Ramos (cell line): ENCODE measurements around the gene FAM83D.
"Not testable (repeated sequence)": the region's sequence is repeated elsewhere in the genome, so short reads cannot be mapped to it uniquely, and the experiment has no call there.

Experiments used
- in situ Hi-C: fragments of 300-500 bp; cut with MboI; formaldehyde crosslinking; loops from one replicate; pipeline ENCODE4 v1.14.3; 2022; ENCODE audit warnings: low sequenced_read_pairs; ENCODE audit not compliant: unreplicated experiment

The FAM83D gene

DNA sequence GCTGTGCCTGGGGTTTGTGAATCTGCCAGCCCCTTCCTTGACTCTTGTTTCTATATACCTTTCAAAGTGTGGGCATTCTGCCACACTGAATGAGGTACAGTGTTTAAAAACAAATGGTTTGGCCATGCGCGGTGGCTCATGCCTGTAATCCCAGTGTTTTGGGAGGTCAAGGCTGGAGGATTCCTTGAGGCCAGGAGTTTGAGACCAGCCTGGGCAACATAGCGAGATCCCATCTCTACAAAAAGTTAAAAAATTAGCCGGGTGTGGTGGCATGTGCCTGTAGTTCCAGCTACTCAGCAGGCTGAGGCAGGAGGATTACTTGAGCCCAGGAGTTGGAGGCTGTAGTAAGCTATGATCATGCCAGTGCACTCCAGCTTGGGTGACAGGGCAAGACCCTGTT is 5.8 kb downstream of the FAM83D start:
- in situ Hi-C loops = no loop called here

DNA sequence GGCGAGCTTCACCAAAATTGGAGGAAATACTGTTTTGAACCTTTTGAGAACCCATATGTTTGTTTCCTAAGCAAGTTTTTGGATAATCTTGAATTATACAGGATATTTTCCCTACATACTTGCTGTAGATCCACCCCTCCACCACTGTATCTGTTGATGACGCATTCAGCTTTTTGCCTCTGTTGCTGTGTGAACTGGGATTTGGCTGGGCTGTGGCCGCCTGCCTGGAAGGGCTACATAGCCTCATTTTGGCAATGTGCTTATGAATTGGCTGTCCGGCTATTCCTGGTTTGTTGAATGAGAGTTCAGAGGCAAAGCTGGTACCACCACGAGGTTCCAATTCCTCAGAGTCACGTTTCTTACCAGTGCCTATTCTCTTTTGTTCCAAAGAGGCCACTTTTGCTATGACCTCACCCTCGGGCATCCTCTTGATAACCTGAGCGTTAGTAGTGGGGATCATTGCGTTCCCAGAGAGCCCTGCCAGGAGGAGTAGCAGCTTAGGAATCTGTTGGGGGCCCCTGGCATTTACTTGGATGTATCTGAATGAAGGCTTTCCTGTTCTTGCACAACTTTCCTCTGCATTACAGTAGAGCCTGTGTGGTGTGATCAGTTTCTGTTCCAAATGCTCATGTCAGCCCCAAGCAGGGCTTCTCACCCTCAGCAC is 6.4 kb downstream of the FAM83D start:
- in situ Hi-C loops = no loop called here

DNA sequence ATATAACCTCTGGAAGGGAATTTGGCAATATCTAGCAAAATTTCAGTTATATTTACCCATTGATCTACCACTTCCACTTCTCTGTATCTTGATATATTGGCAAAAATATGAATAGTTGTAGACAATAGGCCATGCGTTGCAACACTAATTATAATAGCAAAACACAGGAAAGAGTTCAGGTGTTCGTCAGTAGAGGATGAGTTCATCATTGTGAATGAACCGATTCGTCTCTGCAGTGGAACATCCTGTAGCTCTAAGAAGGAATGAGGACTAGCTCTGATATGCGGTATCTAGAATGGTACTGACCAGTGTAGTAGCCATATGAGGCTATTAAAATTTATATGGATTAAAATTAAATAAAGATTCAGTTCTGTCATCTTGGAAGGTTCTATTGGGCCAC is 8.3 kb downstream of the FAM83D start:
- in situ Hi-C loops = no loop called here

DNA sequence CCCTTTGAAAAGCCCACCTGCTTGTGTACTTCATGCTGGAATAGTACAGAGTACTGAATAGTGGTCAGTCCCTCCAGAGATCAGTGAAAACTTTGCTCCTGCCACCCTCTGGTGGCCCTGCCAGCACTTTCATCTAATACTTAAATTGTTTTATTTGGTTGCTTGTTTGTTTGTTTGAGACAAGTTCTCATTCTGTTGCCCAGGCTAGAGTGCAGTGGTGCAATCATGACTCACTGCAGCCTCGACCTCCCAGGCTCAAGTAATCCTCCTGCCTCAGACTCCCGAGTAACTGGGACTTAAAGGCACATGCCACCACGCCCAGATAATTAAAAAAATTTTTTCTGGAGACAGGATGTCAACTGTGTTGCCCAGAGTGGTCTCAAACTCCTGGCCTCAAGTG is 9.1 kb downstream of the FAM83D start:
- in situ Hi-C loops = no loop called here

DNA sequence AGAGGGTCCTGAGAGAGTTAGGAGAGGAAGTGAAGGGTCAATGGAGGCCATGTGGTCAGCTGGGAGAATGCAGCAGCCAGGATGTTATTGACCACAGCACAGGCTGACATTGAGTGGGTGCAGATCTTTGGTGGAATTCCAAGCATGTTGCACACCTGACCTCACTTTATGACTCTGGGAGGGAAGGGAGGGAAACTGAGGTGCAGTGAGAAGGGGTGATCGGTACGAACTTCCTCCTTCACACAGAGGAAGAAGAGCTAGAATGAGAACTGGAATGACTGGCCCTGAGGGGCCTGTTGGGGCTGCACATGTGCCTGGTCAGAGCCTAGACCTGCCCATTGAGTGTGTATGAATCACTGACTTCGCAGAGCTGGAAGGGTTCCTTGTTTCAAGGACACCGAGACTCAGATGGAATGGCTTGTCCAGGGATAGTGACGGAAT is 9.8 kb downstream of the FAM83D start:
- in situ Hi-C loops = no loop called here

DNA sequence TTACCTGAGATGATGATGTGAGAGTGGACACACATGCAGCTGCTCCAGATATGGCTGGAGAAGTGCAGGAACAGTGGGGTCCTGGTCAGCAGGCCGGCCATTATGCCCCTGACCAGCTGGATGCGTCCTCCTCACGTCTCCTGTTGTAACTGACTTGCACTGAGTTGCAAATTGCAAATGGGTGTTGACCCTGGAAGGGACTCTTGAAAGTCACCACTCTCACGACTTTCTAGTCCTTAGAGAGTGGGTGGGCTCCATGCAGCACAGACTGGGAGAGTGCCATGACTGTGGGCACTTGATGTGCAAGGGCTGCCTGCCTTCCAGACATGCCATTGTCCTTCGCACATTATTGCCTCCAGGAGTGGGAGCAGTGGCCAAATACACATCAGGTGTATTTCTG is 10.8 kb downstream of the FAM83D start:
- in situ Hi-C loops = no loop called here

DNA sequence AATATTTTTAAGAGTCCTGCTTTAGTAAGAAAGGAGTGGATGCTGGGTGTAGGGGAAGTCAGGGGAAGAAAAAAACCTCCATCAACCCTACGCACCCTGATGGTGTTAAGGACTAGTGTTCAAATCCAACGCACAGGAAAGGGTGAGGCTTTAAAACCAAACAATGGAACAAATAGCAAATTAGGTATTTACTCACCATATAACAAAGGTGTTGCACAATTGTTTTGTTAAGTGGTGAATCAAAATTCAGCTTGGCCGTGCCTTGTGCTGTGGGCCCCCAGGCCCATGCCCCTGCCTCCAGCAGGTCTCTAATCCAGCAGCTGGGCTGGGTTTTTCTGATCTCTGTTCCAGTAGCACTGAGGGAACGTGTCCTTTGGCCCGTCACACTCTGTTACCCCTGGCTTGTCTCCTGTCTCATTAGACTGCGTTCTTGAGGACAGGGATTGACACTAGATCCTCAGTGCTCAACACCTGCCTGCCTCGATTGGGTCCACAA is 11.8 kb downstream of the FAM83D start:
- in situ Hi-C loops = no loop called here

DNA sequence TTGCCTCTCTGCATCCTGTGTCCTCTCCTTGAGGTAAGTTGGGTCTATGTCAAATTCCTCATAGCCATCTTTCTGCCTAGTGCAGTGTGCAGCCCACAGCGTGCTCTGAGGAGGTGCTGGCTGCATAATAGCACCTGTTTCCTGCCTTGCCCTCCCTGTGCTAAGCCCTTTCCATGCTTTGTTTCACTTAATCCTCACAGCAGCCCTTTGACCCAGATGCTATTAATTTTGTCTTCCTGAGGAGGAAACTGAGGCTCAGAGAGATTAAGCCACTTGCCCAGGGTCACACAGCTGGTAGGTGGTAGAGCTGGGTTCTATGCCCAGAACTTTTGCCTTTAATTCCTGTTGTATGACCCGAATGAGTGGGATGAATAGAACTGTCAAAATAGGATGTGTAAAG is 13.5 kb downstream of the FAM83D start:
- in situ Hi-C loops = no loop called here

DNA sequence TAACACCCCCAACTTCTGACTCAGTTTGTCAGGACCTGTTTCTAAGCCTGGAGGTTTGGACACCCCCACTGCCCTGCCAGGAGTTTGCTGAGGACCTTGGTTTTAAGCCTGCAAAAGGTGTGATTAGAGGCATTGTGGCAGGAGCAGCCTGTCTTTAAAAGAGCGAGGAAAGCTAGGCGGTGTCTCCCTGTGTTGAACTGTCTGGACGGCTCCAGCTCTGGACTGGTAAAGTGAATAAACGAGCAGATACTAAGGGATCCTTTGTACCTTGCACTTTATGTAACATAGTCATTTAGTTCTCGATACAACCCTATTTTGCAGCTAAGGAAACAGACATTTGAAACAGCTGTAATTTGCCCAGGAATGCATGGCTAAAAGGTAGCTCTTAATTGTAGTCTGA is 14.4 kb downstream of the FAM83D start:
- in situ Hi-C loops = no loop called here

DNA sequence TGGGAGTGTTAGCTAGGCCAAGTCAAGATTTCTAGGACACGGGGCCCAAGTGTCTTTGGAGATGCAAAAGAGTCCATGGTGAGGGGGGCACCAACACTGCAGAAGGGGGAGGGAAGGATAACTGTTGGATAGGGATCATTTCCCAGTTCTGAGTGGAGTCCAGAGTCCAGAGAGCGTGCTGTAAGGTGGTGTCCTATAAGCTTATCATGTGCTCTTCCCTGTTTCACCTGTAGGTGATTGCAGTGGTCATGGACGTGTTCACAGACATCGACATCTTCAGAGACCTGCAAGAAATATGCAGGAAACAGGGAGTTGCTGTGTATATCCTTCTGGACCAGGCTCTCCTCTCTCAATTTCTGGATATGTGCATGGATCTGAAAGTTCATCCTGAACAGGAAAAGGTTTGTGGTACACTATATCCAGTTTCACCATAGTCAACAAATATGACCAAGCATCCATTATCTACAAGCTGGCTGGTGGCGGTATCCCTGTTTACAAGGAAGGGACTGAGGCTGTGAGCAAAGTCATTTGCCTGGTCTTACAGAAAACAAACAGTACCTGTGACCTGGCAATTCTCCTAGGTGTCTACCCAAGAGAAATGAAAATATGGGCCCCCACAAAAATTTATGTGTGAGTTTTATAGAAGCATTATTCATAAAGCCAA is 15.6 kb downstream of the FAM83D start:
- in situ Hi-C loops = no loop called here

DNA sequence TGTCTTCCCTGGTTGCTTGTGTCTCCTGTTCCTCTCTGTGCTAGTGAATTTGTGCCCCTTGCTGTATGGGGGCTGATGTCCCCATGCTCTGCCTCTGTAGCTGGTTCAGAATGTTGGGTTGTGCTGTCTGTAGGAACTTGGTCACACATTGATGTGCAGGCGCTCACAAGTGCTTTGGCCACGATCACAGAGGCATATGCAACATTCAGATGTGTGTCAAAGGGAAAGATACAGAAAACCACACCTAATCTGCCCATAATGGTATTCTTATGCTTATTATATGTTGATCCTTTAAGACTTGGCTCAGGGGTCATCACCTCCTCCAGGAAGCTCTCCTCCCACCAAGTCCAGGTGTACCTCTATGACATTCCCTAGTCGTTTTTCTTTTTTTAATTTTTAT is 18.8 kb downstream of the FAM83D start:
- in situ Hi-C loops = no loop called here

DNA sequence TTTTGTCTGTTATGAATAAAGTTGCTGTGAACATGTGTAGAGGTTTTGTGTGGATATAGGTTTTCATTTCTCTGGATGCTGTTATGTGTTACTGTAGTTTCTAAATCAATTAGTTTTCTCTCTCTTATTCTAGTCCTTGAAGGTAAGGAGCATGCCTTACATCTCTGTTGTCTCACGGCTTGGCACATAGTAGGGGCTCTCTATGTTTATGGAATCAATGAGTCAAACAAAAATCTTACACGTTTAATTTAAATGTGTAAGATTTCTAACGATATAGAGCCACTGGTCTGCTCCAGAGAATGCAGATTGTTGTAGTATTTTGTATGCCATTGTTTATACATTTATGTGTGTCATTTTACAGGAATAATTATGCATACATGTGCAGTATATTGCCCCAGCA is 20.6 kb downstream of the FAM83D start:
- in situ Hi-C loops = no loop called here

DNA sequence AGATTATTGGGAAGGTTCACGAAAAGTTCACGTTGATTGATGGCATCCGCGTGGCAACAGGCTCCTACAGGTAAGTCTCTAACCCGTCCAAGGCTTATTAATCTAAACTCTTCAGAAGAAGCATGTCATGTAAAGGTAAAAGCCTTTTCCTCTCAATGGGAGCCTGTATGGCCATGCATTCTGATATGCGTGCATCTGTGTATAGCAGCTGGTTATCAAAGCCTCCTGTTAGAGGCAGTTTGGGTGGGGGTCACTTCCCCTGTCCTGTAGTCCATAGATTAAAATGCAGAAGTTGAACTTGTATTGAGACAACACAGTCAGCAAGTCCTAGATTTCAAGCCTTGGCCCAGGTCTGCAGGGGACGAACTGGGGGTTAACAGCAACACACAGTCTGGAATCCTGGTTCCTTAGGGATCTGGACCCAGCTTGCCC is 21.7 kb downstream of the FAM83D start:
- in situ Hi-C loops = no loop called here

DNA sequence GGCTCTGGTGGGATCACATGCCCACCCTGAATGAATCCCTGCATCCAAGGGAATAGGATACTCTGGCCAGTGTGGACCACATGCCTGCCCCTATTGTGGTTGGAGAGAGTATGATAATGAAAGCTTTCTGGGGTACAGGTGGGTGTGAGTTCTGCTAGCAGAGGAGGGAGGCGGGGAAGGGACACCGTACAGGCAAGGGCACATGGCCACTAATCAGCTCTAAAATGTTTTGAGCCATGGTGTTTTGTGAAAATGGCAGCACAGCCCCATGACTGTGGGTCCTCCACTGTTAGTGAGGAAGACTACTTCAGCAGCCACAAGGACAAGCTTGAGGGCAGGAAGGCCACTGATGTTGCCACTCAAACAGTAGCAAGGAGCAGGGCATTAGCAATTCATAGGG is 24.0 kb downstream of the FAM83D start:
- in situ Hi-C loops = no loop called here

DNA sequence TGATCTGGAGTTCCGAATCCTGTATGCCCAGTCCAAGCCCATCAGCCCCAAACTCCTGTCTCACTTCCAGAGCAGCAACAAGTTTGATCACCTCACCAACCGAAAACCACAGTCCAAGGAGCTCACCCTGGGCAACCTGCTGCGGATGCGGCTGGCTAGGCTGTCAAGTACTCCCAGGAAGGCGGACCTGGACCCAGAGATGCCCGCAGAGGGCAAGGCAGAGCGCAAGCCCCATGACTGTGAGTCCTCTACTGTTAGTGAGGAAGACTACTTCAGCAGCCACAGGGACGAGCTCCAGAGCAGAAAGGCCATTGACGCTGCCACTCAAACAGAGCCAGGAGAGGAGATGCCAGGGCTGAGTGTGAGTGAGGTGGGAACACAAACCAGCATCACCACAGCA is 25.4 kb downstream of the FAM83D start:
- in situ Hi-C loops = no loop called here

DNA sequence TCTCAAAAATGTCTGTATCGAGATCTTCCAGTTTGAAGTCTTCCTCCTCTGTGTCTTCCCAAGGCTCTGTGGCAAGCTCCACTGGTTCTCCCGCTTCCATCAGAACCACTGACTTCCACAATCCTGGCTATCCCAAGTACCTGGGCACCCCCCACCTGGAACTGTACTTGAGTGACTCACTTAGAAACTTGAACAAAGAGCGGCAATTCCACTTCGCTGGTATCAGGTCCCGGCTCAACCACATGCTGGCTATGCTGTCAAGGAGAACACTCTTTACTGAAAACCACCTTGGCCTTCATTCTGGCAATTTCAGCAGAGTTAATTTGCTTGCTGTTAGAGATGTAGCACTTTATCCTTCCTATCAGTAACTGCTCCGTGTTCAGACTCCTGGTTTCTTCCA is 25.9 kb downstream of the FAM83D start:
- in situ Hi-C loops = no loop called here

DNA sequence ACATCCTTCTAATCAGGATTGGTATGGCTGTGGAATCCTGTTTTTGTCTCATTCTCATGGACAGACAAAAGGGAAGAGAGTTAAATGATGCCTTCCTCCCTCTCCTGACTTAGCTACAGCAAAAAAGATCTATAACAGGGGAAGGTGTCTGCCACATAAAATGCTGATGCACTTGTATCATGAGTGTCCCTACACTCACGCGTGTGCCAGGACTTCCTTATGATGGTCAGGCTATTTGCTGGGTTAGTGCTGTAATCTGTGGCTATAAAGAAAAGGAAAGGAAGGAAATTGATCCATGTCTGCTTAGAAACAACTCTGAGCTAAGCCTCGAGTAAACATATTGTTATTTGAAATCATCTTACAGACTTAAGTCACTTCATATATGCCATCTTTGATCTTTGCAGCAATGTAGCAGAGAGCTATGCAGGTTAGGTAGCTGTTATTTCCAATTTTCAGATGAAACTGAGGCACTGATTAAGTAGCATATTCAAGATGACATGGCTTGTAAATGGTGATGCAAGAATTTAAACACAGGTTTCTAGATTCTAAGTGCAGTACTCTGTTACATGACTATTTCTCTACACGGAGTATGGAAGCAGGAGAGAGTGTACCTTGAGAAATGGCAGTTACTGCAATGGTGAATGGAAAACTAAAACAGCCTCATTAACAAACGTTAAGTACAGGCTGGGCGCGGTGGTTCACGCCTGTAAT is 27.6 kb downstream of the FAM83D start:
- in situ Hi-C loops = no loop called here

DNA sequence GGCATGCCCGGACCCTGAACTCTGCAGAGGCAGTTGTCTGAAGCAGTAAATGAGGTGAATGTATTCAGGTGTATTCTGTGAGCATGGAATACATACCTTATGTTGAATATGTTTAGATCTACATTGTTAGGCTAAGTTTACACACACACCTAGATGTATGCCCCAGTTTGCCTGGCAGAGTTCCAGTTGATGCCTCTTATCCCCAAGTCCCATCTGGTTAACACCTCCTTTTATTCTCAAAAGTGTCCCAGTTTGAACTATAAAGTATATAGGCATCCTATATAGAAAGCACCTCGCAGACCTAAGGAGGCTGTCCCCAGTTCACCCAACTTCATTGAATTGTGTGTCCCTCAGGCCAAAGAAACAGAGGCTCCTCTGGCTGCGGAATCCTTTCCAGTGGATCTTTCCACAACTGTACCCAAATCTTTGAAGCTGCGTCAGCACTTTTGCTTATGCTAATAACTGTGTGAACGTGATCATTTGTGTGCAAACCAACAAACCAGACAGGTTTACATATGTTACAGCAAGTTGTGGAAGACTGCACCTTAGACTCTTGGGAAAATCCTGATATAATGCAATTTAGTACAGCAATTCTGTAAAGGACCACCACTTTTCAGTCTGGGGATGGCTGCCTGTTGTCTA is 31.1 kb downstream of the FAM83D start:
- in situ Hi-C loops = no loop called here

DNA sequence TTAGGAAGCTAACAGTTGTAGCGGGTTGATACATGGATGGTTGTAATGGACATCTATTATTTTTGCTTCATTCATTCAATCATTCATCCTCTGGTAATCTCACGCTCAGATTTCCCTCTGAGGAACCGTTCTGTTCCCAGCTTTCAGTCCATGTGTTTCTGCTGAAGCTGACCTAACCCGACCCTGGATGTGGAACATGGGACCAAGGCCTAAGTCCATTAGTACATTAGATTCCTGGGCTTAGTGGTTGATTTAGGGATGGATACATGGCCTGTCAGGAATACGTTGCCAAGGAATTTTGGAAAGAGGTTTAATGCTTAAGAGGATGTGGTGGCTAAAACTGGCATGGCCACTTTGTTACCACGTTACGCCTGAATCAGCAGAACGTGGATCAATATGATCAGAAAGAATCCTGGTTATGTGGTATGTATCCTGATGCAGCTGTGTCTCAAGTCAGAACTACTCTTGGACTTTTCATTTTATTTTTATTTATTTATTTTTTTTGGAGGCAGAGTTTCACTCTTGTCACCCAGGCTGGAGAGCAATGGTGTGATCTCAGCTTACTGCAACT is 31.8 kb downstream of the FAM83D start:
- in situ Hi-C loops = no loop called here

DNA sequence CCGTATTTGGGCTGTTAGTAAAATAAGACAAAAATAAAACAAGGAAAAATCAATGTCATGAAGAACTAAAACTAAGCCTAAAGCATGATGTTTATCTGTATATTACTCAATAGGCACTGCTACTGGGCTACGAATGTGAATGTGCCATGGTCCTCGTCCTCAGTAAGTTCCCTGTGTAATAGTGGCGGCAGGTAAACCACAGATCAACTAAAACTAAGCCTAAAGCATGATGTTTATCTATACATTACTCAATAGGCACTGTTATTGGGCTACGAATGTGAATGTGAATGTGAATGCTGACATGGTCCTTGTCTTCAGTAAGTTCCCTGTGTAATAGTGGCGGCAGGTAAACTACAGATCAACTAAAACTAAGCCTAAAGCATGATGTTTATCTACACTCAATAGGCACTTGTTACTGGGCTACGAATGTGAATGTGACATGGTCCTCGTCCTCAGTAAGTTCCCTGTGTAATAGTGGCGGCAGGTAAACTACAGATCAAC is 34.0 kb downstream of the FAM83D start:
- in situ Hi-C loops = not testable (repeated sequence)
